CD4-positive, alpha-beta T cell treated with Interleukin-1 beta for 1 hour (primary cell): ENCODE measurements around the gene LTBP1.
"Not testable (repeated sequence)": the region's sequence is repeated elsewhere in the genome, so short reads cannot be mapped to it uniquely, and the experiment has no call there.

Experiments
- DNase-seq, 2 donors: peaks; one replicate each; pipeline ENCODE4 v3.0.0-alpha.2; 2020 to 2022

LTBP1 gene

DNA sequence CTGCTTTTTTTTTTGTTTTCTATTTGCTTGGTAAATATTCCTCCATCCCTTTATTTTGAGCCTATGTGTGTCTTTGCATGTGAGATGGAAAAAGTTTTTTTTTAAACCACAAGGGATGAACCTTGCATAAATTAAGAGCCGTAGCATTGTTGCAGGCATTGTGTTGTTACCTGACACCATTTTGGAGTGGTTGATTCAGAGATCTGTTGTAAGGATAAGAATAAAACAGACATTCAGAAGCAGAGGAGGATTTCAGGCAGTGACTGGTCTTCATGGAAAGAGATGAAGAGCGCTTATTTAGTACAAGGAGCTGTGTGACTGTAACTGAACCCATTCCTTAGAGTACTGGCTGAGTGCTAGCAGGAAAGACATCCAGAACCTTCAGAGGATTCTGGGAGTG lies 101.2 kb downstream of the LTBP1 start:
- no peak for DNase-seq

DNA sequence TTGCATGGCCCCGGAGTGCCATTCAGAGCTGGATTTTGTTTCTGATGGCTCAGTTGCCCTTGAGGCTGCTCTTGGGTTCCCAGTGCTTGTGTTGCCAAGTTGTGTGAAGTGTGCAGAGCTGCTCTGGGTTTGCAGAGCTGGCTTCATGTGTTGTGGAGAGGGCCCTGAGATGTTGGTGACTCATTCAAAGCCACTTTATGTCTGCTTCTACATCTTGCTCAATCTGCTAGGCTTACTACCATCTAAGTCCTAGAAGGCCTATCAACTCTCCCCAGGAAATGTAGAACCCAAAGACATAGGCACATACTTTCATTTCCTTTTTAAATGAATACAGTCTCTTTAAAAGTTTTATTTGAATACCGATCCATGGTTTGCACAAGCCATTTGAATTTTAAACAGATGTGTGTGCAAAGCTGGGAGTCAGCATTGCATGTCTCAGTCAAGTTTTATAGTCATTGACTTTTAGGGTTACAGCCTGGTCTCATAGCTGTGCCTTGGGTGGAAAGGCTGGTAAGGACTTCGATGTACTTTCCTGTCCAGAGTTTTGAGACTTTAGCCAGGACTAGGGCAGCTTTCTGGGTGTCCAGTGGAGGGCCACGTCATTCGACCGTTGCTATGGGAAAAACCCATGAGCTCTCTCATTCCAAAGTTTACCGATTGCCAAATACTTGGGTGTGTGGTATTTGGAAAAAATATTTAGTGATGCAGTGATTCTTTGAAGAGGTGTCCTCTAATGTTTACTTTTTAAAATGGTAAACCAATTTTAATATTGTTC lies 105.0 kb downstream of the LTBP1 start:
- DNase-seq = no peak

- no peak for DNase-seq
These were observed 105.6 kb downstream of the LTBP1 start for GRCh38 chr2:33052361-33052735.

DNA sequence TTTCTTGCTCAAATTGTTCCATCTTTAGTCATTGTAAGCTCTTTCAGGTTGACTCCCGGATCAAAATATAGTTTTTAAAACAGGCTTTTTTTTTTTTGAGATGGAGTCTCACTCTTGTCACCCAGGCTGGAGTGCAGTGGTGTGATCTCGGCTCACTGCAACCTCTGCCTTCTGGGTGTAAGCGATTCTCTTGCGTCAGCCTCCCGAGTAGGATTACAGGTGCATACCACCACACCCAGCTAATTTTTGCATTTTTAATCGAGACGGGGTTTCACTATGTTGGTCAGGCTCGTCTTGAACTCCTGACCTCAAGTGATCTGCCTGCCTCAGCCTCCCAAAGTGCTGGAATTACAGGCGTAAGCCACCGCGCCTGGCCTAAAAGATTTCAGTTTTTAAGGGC lies 106.0 kb downstream of the LTBP1 start:
- DNase-seq = not testable (repeated sequence)

- no peak for DNase-seq
These were observed 109.4 kb downstream of the LTBP1 start for GRCh38 chr2:33056170-33056569.

DNA sequence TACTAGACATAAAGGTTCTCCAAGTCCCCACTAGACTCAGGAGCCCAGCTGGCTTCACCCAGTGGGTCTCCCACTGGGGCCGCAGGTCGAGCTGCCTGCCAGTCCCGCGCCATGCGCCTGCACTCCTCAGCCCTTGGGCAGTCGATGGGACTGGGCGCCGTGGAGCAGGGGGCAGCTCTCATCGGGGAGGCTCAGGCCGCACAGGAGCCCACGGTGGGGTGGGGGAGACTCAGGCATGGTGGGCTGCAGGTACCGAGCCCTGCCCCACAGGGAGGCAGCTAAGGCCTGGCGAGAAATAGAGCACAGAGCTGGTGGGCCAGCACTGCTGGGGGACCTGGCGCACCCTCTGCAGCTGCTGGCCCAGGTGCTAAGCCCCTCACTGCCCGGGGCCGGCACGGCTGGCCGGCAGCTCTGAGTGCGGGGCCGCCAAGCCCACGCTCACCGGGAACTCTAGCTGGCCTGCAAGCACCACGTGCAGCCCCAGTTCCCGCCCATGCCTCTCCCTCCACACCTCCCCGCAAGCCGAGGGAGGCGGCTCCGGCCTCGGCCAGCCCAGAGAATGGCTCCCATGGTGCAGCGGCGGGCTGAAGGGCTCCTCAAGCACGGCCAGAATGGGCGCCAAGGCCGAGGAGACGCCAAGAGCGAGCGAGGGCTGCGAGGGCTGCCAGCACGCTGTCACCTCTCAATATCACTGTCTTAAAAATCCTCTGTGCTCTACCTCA lies 110.7 kb downstream of the LTBP1 start:
- not testable (repeated sequence) for DNase-seq

- no peak for DNase-seq
These were observed 112.1 kb downstream of the LTBP1 start for GRCh38 chr2:33058716-33059470.

DNA sequence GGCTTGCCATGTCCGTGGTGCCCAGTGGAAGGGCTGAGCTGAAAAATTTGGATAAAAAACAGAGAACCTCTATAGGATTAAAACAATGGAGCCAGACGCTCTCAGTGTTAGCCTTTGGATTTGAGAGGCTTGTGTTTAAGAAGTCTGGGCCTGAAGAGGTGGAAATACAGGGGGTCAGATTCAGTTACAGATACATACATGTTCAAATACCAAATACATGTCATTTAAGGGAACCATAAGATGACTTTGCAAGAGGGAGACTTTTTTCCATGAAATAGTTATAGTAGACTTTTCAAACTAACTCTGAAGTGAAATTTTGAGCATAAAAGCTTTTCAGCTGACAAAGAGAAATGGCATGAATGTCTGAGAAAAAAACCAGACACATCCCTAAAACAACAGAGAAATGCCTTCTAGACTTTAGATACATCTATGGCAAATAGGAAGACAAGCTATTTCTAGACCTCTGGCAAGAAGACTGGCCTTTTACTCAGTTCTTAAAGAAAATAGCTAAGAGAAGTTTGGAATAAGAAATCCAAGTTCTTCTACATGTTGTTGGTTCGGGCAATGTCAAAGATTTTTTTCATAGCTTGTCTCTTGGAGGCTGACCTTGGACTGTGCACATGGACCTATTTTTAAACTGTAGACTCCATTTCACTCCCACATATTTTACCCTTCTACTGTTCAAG lies 112.9 kb downstream of the LTBP1 start:
- no peak for DNase-seq

DNA sequence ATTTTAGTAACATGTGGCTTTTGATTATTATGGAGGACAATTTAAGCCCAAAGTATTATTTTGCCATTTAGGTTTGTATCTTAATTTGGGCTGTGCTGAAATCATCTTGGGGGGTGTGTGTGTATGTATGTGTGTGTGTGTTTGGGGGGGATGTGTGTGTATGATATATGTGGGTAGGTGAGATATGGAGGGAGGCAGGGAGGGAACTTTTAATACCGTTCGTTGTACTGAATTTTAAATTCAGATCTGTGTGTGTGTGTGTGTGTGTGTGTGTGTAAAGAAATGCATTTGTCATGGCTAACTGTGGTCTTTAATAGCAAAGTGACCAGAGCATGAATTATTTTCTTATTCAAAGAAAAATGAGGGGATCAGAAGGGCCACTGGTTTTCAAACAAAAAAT lies 113.7 kb downstream of the LTBP1 start:
- no peak for DNase-seq

DNA sequence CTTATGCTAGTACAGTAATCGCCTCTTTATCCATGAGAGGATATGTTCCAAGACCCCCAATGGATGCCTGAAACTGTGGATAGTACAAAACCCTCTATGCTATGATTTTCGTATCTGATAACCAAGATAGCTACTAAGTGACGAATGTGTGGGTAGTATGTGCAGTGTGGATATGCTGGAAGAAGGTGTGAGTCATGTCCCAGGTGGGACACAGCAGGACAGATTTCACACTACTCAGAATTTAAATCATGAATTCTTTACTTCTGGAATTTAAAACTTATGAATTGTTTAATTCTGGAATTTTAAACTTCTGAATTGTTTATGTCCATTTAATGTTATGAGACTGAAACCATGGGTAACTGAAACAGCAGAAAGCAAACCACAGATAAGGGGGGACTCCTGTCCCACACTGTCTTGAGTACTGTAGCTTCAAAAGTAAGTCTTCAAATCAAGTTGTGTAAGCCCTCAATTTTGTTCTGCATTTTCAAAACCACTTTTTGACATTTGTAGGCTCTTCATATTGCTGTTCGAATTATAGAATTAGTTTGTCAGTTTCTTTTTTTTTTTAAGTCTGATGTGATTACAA lies 116.0 kb downstream of the LTBP1 start:
- no peak for DNase-seq

- no peak for DNase-seq
These were observed 117.6 kb downstream of the LTBP1 start for GRCh38 chr2:33064349-33064801.

GRCh38 chr2:33067598-33067997 lies 120.8 kb downstream of the LTBP1 start:
- no peak for DNase-seq

- DNase-seq = no peak
These were observed 121.5 kb downstream of the LTBP1 start for GRCh38 chr2:33068261-33068660.

DNA sequence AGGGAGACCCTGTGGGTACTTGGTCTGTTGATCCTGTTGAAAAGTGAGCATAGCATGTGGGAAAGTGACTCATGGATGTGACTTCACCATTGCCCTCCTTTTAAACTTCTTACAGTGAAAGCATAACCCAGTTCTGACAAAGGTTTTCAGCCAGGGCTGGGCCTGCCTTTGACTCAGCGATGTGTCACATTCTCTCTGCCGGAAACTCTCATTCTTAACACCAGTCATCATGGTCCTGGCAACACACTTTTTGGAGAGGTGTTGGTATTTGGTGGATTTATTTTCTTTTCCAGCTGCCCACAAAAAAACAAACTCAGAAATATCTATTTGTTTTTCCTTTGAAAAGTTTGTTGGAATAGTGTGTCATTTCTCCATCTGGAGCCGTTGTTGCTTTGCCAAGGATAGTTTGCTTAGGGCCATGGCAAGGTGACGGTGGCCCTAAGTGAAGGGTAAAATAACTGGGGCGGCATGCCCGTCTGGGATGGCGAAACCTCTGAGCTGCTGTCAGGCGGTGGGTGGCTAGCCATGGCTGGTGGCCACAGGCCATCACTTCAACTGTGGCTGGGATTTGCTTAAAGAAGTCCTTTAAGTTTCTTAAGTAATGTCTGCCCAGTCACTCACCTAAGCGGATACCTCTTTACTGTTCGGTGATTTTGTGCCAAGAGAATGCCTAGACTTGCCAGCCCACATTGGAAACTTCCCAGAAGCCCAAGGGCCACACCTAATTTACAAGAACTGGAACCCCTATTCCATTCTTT lies 123.3 kb downstream of the LTBP1 start:
- DNase-seq = no peak

DNA sequence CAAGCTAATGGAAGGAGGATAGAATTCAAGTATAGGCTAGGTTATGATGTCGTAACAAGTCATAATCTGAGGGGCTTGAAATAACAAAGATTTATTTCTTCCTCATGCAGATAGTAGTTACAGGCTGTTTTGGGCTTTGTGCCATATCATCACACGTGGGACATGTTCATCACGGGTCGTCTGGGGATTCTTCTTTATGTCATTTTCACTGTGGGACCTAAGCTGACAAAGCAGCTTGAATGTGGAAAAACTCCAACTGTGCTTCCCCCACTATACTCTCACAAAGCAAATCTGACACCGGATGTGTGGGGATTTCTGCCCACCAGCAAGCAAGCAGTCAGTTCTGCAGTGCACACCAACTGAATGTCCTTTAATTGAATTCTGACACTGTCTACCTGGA lies 124.8 kb downstream of the LTBP1 start:
- no peak for DNase-seq

DNA sequence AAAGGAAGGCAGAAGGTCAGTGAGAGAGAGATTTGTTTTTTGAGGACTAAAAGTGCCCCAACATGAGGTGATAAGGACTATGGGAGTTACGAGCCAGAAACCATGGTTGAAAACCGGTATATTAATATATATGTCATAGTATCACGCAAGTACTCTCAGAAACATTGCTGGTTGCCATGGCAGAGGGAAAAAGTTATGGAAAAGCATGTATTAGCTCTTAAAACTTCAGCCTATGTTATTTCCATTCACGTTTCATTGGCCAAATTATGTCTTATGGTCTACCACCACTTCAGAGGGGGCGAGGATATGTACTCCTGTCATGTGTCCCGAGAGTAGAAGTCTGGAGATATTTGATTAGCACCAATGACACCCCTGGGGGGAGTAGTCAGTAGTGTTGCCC lies 125.9 kb downstream of the LTBP1 start:
- no peak for DNase-seq

- DNase-seq = no peak
These were observed 126.3 kb downstream of the LTBP1 start for GRCh38 chr2:33073018-33073417.

DNA sequence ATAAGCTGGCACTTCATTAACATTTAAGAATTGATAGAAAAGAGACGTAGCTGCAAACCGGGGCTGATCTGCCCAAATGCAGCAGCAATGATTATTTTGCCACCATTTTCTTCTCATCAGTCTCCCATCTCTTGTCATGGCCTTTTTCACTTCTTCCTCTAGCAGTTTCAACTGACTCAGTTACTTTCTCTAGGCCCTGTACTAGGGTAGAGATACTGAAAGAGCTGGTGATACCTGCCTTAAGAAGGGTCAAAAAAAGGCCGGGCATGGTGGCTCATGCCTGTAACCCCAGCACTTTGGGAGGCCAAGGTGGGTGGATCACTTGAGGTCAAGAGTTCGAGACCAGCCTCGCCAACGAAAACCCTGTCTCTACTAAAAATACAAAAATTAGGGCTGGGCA lies 127.4 kb downstream of the LTBP1 start:
- no peak for DNase-seq

DNA sequence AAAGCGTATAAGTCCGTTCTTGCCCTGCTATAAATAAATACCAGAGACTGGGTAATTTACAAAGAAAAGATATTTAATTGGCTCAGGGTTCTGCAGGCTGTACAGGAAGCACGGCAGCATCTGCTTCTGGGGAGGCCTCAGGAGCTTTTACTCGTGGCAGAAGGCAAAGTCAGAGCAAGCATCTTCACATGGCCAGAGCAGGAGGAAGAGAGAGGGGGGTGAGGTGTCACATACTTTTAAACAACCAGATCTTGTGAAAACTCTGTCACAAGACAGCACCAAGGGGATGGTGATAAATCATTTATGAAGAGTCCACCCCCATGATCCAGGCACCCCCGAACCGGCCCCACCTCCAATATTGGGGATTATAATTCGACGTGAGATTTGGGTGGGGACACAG lies 130.6 kb downstream of the LTBP1 start:
- DNase-seq = no peak

DNA sequence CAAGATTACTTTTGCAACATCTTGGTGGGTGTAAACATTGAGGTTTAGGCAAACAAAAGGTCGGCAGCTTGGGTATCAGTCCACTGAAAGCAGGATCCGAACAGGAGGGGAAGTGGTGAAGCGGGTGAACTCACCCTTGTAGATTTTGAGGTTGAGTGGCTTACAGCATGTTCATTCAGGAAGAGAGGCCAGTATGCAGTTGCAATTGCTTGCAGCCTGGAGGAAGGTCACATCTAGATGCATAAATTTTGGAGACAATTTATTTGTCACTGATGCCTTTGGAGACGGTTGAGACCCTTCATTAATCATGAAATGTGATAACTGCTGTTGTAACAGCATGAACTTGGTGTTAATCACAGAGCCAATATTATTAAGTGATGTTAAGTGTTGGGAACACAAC lies 131.1 kb downstream of the LTBP1 start:
- DNase-seq = no peak

DNA sequence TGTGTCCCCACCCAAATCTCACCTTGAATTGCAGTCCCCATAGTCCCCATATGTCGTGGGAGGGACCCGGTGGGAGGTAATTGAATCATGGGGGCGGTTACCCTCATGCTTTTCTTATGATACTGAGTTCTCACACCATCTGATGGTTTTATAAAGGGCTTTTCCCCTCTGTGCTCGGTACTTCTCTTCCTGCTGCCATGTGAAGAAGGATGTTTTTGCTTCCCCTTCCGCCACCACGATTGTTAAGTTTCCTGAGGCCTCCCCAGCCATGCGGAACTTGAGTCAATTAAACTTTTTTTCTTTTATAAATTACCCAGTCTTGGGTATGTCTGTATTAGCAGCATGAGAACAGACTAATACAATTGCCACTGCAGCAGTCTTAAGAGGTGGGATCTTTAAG lies 134.9 kb downstream of the LTBP1 start:
- DNase-seq = no peak
